ENCODE data around the gene RAD18. TPM values are rescaled to one million over a fixed set of nuclear protein-coding genes. Genes with fewer than 3 reads are reported as not detected.

The RAD18 gene
- total RNA-seq, 1 donor from 2014 or later, result 22.1 TPM

- no peaks in the 10 kb centered on the region for H3K36me3 ChIP-seq
- no peak overlapping the region for H3K9ac ChIP-seq
- H2AFZ ChIP-seq (replicated peaks), result no peak overlapping the region
- H3K4me2 ChIP-seq, result no peak overlapping the region
- Mint-ChIP-seq H3K9me3 (no peaks in the 10 kb centered on the region), H3K27ac (no peak overlapping the region), H3K27me3 (ENCODE audit: insufficient read depth, low read depth) (no peaks in the 10 kb centered on the region), H3K36me3 (peaks cover 7% of the 10 kb centered on the region), H3K4me3 (no peak overlapping the region), H3K4me1 (peaks cover 7% of the 10 kb centered on the region)
- no peak overlapping the region for H3K4me3 ChIP-seq
- H4K20me1 ChIP-seq (ENCODE audit: low read depth), result no peaks in the 10 kb centered on the region
- DNase-seq (ENCODE audit: low spot score), result no peak
- H3K4me1 ChIP-seq, result peaks cover 8% of the 10 kb centered on the region
- H3K79me2 ChIP-seq (ENCODE audit: low read depth), result no peaks in the 10 kb centered on the region
- H3K27ac ChIP-seq, result no peak overlapping the region
- H3K9me3 ChIP-seq (ENCODE audit: low read depth), result no peaks in the 10 kb centered on the region
- H3K27me3 ChIP-seq, result no peaks in the 10 kb centered on the region
- no peak for TF ChIP-seq EZH2 (IDR thresholded peaks at IDR 0.05)
- TF ChIP-seq, protein P1, sequence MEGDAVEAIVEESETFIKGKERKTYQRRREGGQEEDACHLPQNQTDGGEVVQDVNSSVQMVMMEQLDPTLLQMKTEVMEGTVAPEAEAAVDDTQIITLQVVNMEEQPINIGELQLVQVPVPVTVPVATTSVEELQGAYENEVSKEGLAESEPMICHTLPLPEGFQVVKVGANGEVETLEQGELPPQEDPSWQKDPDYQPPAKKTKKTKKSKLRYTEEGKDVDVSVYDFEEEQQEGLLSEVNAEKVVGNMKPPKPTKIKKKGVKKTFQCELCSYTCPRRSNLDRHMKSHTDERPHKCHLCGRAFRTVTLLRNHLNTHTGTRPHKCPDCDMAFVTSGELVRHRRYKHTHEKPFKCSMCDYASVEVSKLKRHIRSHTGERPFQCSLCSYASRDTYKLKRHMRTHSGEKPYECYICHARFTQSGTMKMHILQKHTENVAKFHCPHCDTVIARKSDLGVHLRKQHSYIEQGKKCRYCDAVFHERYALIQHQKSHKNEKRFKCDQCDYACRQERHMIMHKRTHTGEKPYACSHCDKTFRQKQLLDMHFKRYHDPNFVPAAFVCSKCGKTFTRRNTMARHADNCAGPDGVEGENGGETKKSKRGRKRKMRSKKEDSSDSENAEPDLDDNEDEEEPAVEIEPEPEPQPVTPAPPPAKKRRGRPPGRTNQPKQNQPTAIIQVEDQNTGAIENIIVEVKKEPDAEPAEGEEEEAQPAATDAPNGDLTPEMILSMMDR (IDR thresholded peaks at IDR 0.05), result no peak
- TF ChIP-seq EZH2phosphoT487 (IDR thresholded peaks at IDR 0.05), result no peak
- no peaks in the 10 kb centered on the region for H3F3A ChIP-seq (ENCODE audit: low read depth)
Measured at GRCh38 chr3:8871306-8871705, 92.0 kb downstream of the RAD18 start.

DNA sequence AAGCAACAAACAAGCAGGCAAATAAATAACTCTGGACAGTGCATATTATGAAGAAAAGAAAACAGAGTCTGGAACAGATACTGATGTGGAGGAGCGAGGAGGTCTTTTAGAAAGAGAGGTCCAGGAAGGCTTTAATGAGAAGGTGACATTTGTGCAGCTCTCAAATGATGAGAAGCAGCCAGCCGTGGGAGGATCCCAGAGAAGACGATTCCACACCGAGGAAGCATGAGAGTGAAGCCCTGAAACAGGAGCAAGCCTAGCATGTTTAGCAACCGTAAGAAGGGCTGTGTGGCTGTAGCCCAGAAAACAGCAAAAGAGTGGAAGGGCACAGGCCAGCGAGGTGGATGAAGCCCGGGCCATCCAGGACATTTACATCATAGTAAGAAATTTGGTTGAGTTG, 93.1 kb downstream of the RAD18 start:
- H3K9ac ChIP-seq, result no peak overlapping the region
- no peak overlapping the region for H3K4me2 ChIP-seq
- TF ChIP-seq, protein P1 (IDR thresholded peaks at IDR 0.05), result no peak
- no peak for TF ChIP-seq EZH2 (IDR thresholded peaks at IDR 0.05)
- no peak for TF ChIP-seq EZH2phosphoT487 (IDR thresholded peaks at IDR 0.05)

GRCh38 chr3:8869613-8870012, 93.7 kb downstream of the RAD18 start:
- H3K36me3 Mint-ChIP-seq, result peaks cover 7% of the 10 kb centered on the region
- H3K36me3 ChIP-seq, result no peaks in the 10 kb centered on the region
- H3K9ac ChIP-seq, result no peak overlapping the region
- no peaks in the 10 kb centered on the region for H3K27me3 ChIP-seq
- H3K9me3 ChIP-seq (ENCODE audit: low read depth), result no peaks in the 10 kb centered on the region
- TF ChIP-seq, protein P1 (IDR thresholded peaks at IDR 0.05), result no peak
- no peak for TF ChIP-seq EZH2phosphoT487 (IDR thresholded peaks at IDR 0.05)
- TF ChIP-seq EZH2 (IDR thresholded peaks at IDR 0.05), result no peak
- no peak overlapping the region for H3K4me3 ChIP-seq
- H3K27ac ChIP-seq, result no peak overlapping the region
- no peak for DNase-seq (ENCODE audit: low spot score)
- no peaks in the 10 kb centered on the region for H3K79me2 ChIP-seq (ENCODE audit: low read depth)
- H3K4me1 Mint-ChIP-seq, result peaks cover 7% of the 10 kb centered on the region
- H3K4me3 Mint-ChIP-seq, result no peak overlapping the region
- H4K20me1 ChIP-seq (ENCODE audit: low read depth), result no peaks in the 10 kb centered on the region
- H3K27ac Mint-ChIP-seq, result no peak overlapping the region
- no peak overlapping the region for H3K4me2 ChIP-seq
- peaks cover 8% of the 10 kb centered on the region for H3K4me1 ChIP-seq
- H3K27me3 Mint-ChIP-seq (ENCODE audit: insufficient read depth, low read depth), result no peaks in the 10 kb centered on the region
- H2AFZ ChIP-seq (replicated peaks), result no peak overlapping the region
- H3F3A ChIP-seq (ENCODE audit: low read depth), result no peaks in the 10 kb centered on the region
- H3K9me3 Mint-ChIP-seq, result no peaks in the 10 kb centered on the region

More for the DNA sequence above, 93.1 kb downstream of the RAD18 start:
- Histone ChIP-seq H3K4me1 (peaks cover 8% of the 10 kb centered on the region), H3F3A (ENCODE audit: low read depth) (no peaks in the 10 kb centered on the region), H3K36me3 (no peaks in the 10 kb centered on the region), H4K20me1 (ENCODE audit: low read depth) (no peaks in the 10 kb centered on the region), H3K4me3 (no peak overlapping the region), H3K27me3 (no peaks in the 10 kb centered on the region), H3K27ac (no peak overlapping the region), H3K9me3 (ENCODE audit: low read depth) (no peaks in the 10 kb centered on the region), H3K79me2 (ENCODE audit: low read depth) (no peaks in the 10 kb centered on the region), H2AFZ (replicated peaks) (no peak overlapping the region)
- peaks cover 7% of the 10 kb centered on the region for H3K36me3 Mint-ChIP-seq
- no peaks in the 10 kb centered on the region for H3K9me3 Mint-ChIP-seq
- H3K27me3 Mint-ChIP-seq (ENCODE audit: insufficient read depth, low read depth), result no peaks in the 10 kb centered on the region
- no peak overlapping the region for H3K4me3 Mint-ChIP-seq
- H3K4me1 Mint-ChIP-seq, result peaks cover 7% of the 10 kb centered on the region
- no peak for DNase-seq (ENCODE audit: low spot score)
- no peak overlapping the region for H3K27ac Mint-ChIP-seq

Measured in neural progenitor cell (in vitro differentiated cells).